Kidney epithelial cell (primary cell): ENCODE results near the gene EP400. TPM values are rescaled to one million over a fixed set of nuclear protein-coding genes. Genes with fewer than 3 reads are reported as not detected.

Experiments used
- DNase-seq: peaks from one replicate; pipeline ENCODE4 v3.0.0-alpha.2; 2010; ENCODE audit warnings: low read depth
- H3K27me3 ChIP-seq: 2 replicates; pipeline ENCODE4 v1.6.0; 2011; ENCODE audit warnings: low read length; ENCODE audit not compliant: control insufficient read depth, insufficient read depth
- H3K36me3 ChIP-seq: 2 replicates; pipeline ENCODE4 v1.5.1; 2011; ENCODE audit warnings: low read length; ENCODE audit not compliant: control insufficient read depth, insufficient read depth
- H3K4me3 ChIP-seq: 2 replicates; pipeline ENCODE4 v1.5.1; 2011; ENCODE audit warnings: low read depth, mild to moderate bottlenecking, control low read depth, low read length
- CTCF ChIP-seq: IDR thresholded peaks from 2 replicates; pipeline ENCODE4 v1.5.1; 2011; ENCODE audit warnings: mild to moderate bottlenecking, moderate library complexity, low read length, control low read depth, inconsistent platforms; ENCODE audit not compliant: insufficient read depth, poor library complexity, severe bottlenecking
- total RNA-seq: library from RNA; depleted of rRNA; stranded (reverse); fragments of >200 nt; gene quantifications from 2 replicates; pipeline ENCODE4 v1.2.3, GENCODE V29; 2015

Gene EP400
- total RNA-seq, 1 donor from 2014 or later: 21.4 TPM

- H3K36me3 ChIP-seq: peaks cover 3% of the 10 kb centered on the region
- TF ChIP-seq CTCF: no peak
- no peaks in the 10 kb centered on the region for H3K27me3 ChIP-seq
- no peak overlapping the region for H3K4me3 ChIP-seq
- no peak for DNase-seq
These were observed 157.2 kb downstream of the EP400 start for GRCh38 chr12:132106921-132107320.

GRCh38 chr12:132108211-132108832, 158.6 kb downstream of the EP400 start:
- DNase-seq: no peak
- TF ChIP-seq CTCF: no peak
- no peaks in the 10 kb centered on the region for H3K27me3 ChIP-seq
- no peak overlapping the region for H3K4me3 ChIP-seq
- H3K36me3 ChIP-seq: peaks cover 3% of the 10 kb centered on the region

GRCh38 chr12:132109741-132110140, 160.0 kb downstream of the EP400 start:
- H3K4me3 ChIP-seq: no peak overlapping the region
- no peak for DNase-seq
- no peaks in the 10 kb centered on the region for H3K27me3 ChIP-seq
- H3K36me3 ChIP-seq: peaks cover 3% of the 10 kb centered on the region
- TF ChIP-seq CTCF: no peak

- H3K36me3 ChIP-seq: peaks cover 2% of the 10 kb centered on the region
- H3K4me3 ChIP-seq: no peak overlapping the region
- H3K27me3 ChIP-seq: no peaks in the 10 kb centered on the region
- no peak for TF ChIP-seq CTCF
- DNase-seq: no peak
These were observed 160.9 kb downstream of the EP400 start for GRCh38 chr12:132110677-132111076.

- DNase-seq: no peak
- no peak overlapping the region for H3K4me3 ChIP-seq
- H3K27me3 ChIP-seq: no peaks in the 10 kb centered on the region
- H3K36me3 ChIP-seq: peaks cover 2% of the 10 kb centered on the region
- TF ChIP-seq CTCF: no peak
These were observed 162.0 kb downstream of the EP400 start for GRCh38 chr12:132111654-132112304.

GRCh38 chr12:132114667-132115066, 164.9 kb downstream of the EP400 start:
- no peak for TF ChIP-seq CTCF
- Histone ChIP-seq H3K4me3 (no peak overlapping the region), H3K27me3 (no peaks in the 10 kb centered on the region), H3K36me3 (peaks cover 2% of the 10 kb centered on the region)
- no peak for DNase-seq
